ENCODE data around the gene RPS6KA5.

DNA sequence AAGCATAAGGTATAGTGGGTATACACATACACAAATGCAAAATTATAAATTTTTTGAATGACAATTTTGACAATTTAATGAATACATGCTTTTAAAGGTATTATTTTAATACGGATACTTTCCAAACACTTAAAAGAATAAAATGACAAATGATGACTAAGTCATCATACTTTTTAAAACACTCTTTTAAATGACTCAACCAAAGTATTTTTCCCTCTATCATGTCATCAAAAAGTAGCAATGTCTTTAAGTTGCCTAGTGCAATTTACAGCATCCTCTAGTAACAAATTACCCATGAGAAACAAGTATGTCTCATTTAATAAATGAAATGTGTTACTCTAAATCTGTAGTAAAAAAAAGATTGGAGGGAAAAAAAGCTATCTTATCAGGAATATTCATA, 73.3 kb downstream of the RPS6KA5 start:
- TF ChIP-seq, protein P1, sequence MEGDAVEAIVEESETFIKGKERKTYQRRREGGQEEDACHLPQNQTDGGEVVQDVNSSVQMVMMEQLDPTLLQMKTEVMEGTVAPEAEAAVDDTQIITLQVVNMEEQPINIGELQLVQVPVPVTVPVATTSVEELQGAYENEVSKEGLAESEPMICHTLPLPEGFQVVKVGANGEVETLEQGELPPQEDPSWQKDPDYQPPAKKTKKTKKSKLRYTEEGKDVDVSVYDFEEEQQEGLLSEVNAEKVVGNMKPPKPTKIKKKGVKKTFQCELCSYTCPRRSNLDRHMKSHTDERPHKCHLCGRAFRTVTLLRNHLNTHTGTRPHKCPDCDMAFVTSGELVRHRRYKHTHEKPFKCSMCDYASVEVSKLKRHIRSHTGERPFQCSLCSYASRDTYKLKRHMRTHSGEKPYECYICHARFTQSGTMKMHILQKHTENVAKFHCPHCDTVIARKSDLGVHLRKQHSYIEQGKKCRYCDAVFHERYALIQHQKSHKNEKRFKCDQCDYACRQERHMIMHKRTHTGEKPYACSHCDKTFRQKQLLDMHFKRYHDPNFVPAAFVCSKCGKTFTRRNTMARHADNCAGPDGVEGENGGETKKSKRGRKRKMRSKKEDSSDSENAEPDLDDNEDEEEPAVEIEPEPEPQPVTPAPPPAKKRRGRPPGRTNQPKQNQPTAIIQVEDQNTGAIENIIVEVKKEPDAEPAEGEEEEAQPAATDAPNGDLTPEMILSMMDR (IDR thresholded peaks at IDR 0.05), result no peak
- TF ChIP-seq EZH2 (IDR thresholded peaks at IDR 0.05; ENCODE audit: borderline replicate concordance, insufficient read depth, low read depth, low read length, poor library complexity, severe bottlenecking), result no peak
